ENCODE data around the gene SPAG17.

- TF ChIP-seq POLR2A (IDR thresholded peaks at IDR 0.05) (no peak), CTCF (IDR thresholded peaks at IDR 0.05) (no peak)
Observed at GRCh38 chr1:118042501-118042900, 142.5 kb downstream of the SPAG17 start.

All from body of pancreas (tissue), 4 donors.